DMS153 (cell line): Measurements from ENCODE around the gene IL16.
A peak's percentile ranks its signal among the peaks of the same experiment; 100 is the strongest.

ENCODE experiments used
- DNase-seq: peaks from one replicate; lab custom pipeline; 2025; lab: John Stamatoyannopoulos, UW

Gene IL16

GRCh38 chr15:81174792-81175327, 21.8 kb upstream of the IL16 start:
- no peak for DNase-seq

- DNase-seq = no peak
Observed at GRCh38 chr15:81175496-81175895, 21.2 kb upstream of the IL16 start.

DNA sequence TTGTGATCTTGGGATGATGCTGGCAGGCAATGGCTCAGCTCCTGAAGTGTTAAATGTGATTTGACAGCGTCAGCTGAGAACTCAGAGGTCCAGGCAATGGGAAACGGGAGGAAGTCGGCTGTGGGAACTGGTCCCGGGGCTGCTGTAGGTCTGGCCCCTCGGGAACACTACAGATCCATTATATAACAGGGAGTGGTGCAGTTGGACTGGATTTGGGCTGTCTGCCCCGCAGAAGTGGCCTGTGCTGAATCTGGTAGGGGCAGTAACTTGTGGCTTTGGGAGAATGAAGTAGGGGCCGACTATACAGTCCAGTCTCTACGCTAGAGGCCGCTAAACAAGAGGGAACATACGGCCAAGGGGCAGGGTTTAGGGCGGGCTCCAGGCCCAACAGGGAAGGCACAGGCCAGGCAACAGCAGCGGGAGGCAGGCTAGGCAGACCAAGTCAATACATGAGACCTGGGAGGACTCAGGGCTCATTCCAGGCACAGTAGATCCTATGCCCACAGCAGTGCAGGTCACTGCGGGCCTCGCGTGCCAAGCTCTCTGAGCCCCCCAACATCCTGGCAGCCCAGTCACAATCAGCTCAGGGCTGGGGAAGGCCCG, 20.3 kb upstream of the IL16 start:
- no peak for DNase-seq

DNA sequence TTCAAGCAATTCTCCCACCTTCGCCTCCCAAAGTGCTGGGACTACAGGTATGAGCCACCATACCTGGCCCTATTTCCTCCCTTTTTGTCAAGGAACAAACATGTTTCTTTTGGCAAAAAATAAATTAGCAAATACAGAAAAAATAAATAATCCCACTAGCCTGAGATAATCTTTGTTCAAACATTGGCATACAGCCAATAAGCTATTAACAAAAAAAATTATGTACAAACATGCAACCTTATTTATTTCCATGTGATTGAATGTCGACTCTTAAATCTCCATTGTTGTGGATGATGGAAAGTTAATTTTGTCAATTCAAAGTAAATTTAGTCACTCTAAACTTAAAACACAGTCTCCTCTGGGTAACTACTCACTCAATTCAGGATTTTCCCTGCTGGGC, 18.3 kb upstream of the IL16 start:
- DNase-seq = no peak

- no peak for DNase-seq
Observed at GRCh38 chr15:81181220-81181619, 15.5 kb upstream of the IL16 start.

GRCh38 chr15:81182031-81182755, 14.5 kb upstream of the IL16 start:
- DNase-seq = no peak

GRCh38 chr15:81182756-81183438, 13.8 kb upstream of the IL16 start:
- no peak for DNase-seq

- no peak for DNase-seq
Observed at GRCh38 chr15:81183439-81183775, 13.3 kb upstream of the IL16 start.

GRCh38 chr15:81184188-81184587, 12.5 kb upstream of the IL16 start:
- DNase-seq = no peak

DNA sequence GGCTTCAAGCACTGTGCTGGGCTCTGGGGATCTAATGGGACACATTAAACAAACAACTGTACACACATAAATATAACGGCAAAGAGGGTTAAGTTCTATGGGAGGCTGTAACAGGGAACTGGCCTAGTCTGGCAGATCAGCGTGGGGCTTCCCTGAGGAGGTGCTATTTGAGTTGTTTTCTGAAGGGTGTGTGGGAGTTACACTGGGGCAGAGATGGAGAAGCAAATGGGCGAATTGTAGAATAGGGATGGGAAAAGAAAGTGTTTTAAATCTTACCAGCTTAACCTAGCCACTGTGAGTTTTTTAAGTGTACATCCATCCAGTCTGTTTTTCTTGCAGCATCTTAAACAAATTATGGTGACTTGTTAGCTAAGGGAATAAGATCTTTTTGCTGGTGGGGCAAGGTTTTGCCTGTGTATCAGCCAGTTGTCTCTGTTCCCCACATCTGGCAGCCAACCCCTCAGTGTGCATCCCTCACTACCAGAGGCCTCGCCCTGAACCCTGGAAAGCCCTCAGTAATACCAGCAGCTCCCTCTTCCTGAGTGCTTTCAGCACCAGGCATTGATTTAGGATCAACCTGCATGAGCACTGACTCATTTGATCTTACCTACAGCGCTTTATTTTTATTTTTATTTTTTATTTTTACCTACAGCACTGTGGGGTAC, 10.9 kb upstream of the IL16 start:
- no peak for DNase-seq

GRCh38 chr15:81188354-81188753, 8.3 kb upstream of the IL16 start:
- DNase-seq = no peak

- no peak for DNase-seq
Observed at GRCh38 chr15:81189583-81190283, 6.9 kb upstream of the IL16 start.

- DNase-seq = no peak
Observed at GRCh38 chr15:81190922-81191507, 5.7 kb upstream of the IL16 start.

GRCh38 chr15:81191701-81192100, 5.0 kb upstream of the IL16 start:
- DNase-seq = no peak

DNA sequence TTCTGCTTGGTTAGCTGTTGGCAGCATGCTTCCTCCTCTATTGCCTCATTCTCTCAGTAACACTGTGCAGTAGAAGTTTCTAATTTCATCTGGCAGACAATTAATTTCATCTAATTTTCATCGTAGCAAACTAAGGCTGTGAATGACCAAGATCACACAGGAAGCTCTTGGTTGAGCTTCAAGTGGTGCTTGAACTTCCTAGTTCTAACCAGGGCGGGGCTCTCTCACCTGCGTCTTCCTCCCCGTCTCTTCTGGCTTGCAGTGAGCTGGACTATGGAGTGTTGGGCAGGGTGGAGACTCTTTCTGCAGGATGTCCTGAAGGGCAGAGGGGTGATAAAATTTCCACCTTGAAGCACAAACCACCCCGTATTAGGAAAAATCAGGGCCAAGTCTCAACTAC, 2.0 kb upstream of the IL16 start:
- peak; percentile 14 for DNase-seq

DNA sequence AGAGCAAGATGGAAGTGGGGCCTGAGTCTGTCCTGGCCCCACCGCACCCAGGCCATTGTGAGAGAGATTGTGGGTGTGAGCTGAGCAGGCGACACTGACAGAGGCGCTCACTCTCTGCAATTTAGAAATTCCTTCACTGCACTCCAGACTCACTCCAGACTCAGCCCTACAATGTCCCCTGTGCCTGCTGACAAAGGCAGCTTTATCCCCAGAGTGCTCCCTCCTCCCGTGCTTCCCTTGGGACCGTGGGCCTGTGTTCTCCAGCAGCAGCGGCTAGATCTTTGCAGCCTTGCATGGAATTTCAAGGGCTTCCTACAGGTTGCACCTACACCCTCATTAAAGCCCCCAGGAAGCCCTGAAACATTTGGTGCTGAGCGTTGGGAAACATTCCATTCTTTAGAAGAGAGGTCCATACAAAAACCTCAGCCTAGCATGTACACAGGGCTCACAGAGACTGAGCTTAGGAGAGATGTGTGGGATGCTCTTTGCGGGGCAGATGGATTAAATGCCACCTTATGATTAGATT, 1.3 kb upstream of the IL16 start:
- no peak for DNase-seq

DNA sequence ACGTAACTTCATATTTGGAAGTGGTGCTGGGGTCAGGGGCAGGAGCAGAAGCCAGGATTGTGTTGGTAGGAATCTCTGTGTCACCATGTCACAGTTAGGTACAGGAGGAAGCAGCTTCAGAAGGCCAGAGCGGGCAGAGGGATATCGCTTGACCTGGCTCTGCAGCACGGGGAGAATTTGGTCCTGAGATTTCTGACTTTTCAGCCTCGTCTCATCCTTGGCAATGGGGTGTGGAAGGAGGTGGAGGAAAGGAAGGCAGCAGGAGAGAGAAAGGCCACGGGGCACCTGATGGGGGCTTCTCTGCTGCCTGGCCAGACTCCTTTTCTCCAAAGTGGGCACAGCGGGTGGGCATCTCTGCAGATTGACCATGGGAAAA, 564 bp downstream of the IL16 start:
- DNase-seq = no peak

- no peak for DNase-seq
Observed at GRCh38 chr15:81197688-81198281, 1.1 kb downstream of the IL16 start.

DNA sequence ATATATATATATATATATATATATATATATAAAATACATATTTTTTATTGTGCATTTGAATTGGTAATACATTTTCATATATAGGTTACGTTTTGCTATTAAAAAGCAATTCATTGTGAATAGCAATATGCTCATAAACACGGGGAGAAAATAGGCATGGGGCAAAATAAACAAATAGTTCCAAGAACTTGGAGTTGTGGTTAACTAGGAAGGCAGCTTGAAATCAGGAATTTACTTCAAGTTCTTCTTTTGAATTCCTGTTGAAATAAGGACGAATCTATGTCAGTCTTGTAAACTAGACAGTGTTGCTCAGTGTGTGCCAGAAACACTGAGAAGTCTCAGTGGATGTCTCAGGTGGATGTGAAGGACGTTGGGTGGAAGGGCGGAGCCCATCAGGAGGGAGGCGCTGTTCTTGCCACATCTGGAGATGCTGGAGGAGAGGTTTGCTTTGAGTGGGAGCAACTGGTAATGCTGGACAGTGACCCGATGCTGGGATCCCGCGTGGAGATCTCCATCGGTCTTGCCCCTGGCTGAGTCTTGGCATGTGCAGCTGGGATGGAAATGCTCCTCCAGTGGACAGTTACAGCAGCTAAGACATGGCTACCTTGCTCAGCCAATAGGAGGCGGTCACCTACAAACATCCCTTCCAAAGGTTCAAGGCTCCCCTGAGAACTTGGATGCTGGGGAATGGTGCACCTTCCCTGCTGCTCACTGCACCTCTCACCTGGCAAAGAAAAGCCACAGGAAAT, 2.5 kb downstream of the IL16 start:
- no peak for DNase-seq

GRCh38 chr15:81206018-81206417, 9.3 kb downstream of the IL16 start:
- DNase-seq = no peak
